GM23338 (cell line): ENCODE data around the gene TPRG1. TPM values are rescaled to one million over a fixed set of nuclear protein-coding genes. Genes with fewer than 3 reads are reported as not detected.

Experiments
- ATAC-seq: fragments of 200-7000 bp; cut with Tn5 transposase; 3 replicates; pipeline ENCODE4 v1.9.1; 2020
- DNase-seq: peaks from one replicate; pipeline ENCODE4 v3.0.0-alpha.2; 2015; ENCODE audit warnings: low spot score
- H2AFZ ChIP-seq: fragments of 200-600 bp; sonication (generic); 2 replicates; pipeline ENCODE4 v1.8.0; 2016; ENCODE audit warnings: antibody characterized with exemption, mild to moderate bottlenecking, moderate library complexity
- H3F3A ChIP-seq: fragments of 200-600 bp; sonication (generic); replicated peaks from 2 replicates; pipeline ENCODE4 v1.8.0; 2017; ENCODE audit warnings: antibody characterized with exemption, mixed run types, low read depth
- H3K27ac ChIP-seq: fragments of 200-600 bp; sonication (generic); 2 replicates; pipeline ENCODE4 v1.6.1; 2016; ENCODE audit warnings: low read depth
- H3K27me3 ChIP-seq: fragments of 200-600 bp; sonication (generic); 2 replicates; pipeline ENCODE4 v1.8.0; 2016; ENCODE audit warnings: mild to moderate bottlenecking, mixed run types, moderate library complexity; ENCODE audit not compliant: insufficient read depth
- H3K36me3 ChIP-seq: fragments of 200-600 bp; sonication (generic); 2 replicates; pipeline ENCODE4 v1.8.0; 2016; ENCODE audit warnings: mild to moderate bottlenecking; ENCODE audit not compliant: insufficient read depth
- H3K4me1 ChIP-seq: fragments of 200-600 bp; sonication (generic); 2 replicates; pipeline ENCODE4 v1.8.0; 2016; ENCODE audit warnings: mild to moderate bottlenecking, moderate library complexity; ENCODE audit not compliant: insufficient read depth
- H3K4me2 ChIP-seq: fragments of 200-600 bp; sonication (generic); 2 replicates; pipeline ENCODE4 v1.7.1; 2017; ENCODE audit warnings: mixed run types
- H3K4me3 ChIP-seq: fragments of 200-600 bp; sonication (generic); 2 replicates; pipeline ENCODE4 v1.6.1; 2016; ENCODE audit warnings: mixed run types
- H3K79me2 ChIP-seq: fragments of 200-600 bp; sonication (generic); replicated peaks from 2 replicates; pipeline ENCODE4 v1.8.0; 2017; ENCODE audit warnings: mild to moderate bottlenecking; ENCODE audit not compliant: insufficient read depth
- H3K9me2 ChIP-seq: fragments of 200-600 bp; sonication (generic); 2 replicates; pipeline ENCODE4 v1.8.0; 2017; ENCODE audit not compliant: insufficient read depth
- H4K20me1 ChIP-seq: fragments of 200-600 bp; sonication (generic); replicated peaks from 2 replicates; pipeline ENCODE4 v1.8.0; 2017; ENCODE audit warnings: mild to moderate bottlenecking; ENCODE audit not compliant: insufficient read depth
- H3K27ac Mint-ChIP-seq: 2 replicates; pipeline ENCODE4 v1.8.0; 2020; ENCODE audit warnings: inconsistent platforms, mild to moderate bottlenecking, moderate library complexity, mixed read lengths
- H3K27me3 Mint-ChIP-seq: 3 replicates; pipeline ENCODE4 v1.8.0; 2022; ENCODE audit warnings: low read depth, mild to moderate bottlenecking, moderate library complexity, mixed read lengths, inconsistent platforms; ENCODE audit not compliant: insufficient read depth, poor library complexity
- H3K36me3 Mint-ChIP-seq: 3 replicates; pipeline ENCODE4 v1.8.0; 2021; ENCODE audit warnings: low read depth, mild to moderate bottlenecking, inconsistent platforms, moderate library complexity, mixed read lengths
- H3K4me1 Mint-ChIP-seq: 3 replicates; pipeline ENCODE4 v1.8.0; 2020; ENCODE audit warnings: mild to moderate bottlenecking, inconsistent platforms, mixed read lengths
- H3K4me3 Mint-ChIP-seq: 3 replicates; pipeline ENCODE4 v1.8.0; 2021; ENCODE audit warnings: moderate library complexity, mild to moderate bottlenecking, inconsistent platforms, mixed read lengths
- H3K9me3 Mint-ChIP-seq: 3 replicates; pipeline ENCODE4 v1.8.0; 2020; ENCODE audit warnings: moderate library complexity, mild to moderate bottlenecking, inconsistent platforms, mixed read lengths
- CREB1 ChIP-seq: fragments of 250-450 bp; sonication (Bioruptor Pico); IDR thresholded peaks from 2 replicates; pipeline ENCODE4 v1.5.0; 2020; ENCODE audit warnings: low read depth, mild to moderate bottlenecking, moderate library complexity
- EZH2 ChIP-seq: fragments of 200-600 bp; sonication (generic); IDR thresholded peaks from one replicate; pipeline ENCODE4 v1.8.0; 2017; ENCODE audit warnings: antibody characterized with exemption, mild to moderate bottlenecking, low read depth; ENCODE audit not compliant: unreplicated experiment
- EZH2phosphoT487 ChIP-seq: fragments of 200-600 bp; sonication (generic); IDR thresholded peaks from one replicate; pipeline ENCODE4 v1.8.1; 2018; ENCODE audit warnings: antibody characterized with exemption; ENCODE audit not compliant: unreplicated experiment
- JUNB ChIP-seq: IDR thresholded peaks from one replicate; pipeline ENCODE4 v1.6.1; 2016; ENCODE audit warnings: antibody characterized with exemption; ENCODE audit not compliant: unreplicated experiment
- NANOG ChIP-seq: IDR thresholded peaks from 2 replicates; pipeline ENCODE4 v1.6.1; 2016; ENCODE audit warnings: antibody characterized with exemption, borderline replicate concordance
- POLR2AphosphoS5 ChIP-seq: IDR thresholded peaks from 2 replicates; pipeline ENCODE4 v1.6.1; 2016; ENCODE audit warnings: antibody characterized with exemption, low read depth
- STAT1 ChIP-seq: IDR thresholded peaks from one replicate; pipeline ENCODE4 v1.6.1; 2016; ENCODE audit warnings: antibody characterized with exemption; ENCODE audit not compliant: unreplicated experiment
- ZNF114 ChIP-seq: fragments of 250-450 bp; sonication (Bioruptor Pico); IDR thresholded peaks from 2 replicates; pipeline ENCODE4 v1.5.0; 2020; ENCODE audit warnings: mild to moderate bottlenecking, moderate library complexity
- ZNF331 ChIP-seq: fragments of 250-450 bp; sonication (Bioruptor Pico); IDR thresholded peaks from 2 replicates; pipeline ENCODE4 v1.5.0; 2020; ENCODE audit warnings: low read depth, mild to moderate bottlenecking, moderate library complexity
- polyA plus RNA-seq: library from polyadenylated mRNA; unstranded; fragments of >200 nt; fragmentation: Nextera tagmentation; extraction: Ambion mirVana; gene quantifications from 2 replicates; pipeline ENCODE4 v1.2.1, GENCODE V29; 2016
- total RNA-seq: library from RNA; depleted of rRNA; stranded (reverse); fragments of >200 nt; shearing (Covaris generic); gene quantifications from 2 replicates; pipeline ENCODE4 v1.2.3, GENCODE V29; 2014
- TF ChIP-seq, protein P1 (sequence below): IDR thresholded peaks from 2 replicates; pipeline ENCODE4 v1.6.1; 2016; ENCODE audit warnings: antibody characterized with exemption
- TF ChIP-seq, protein P2 (sequence below): fragments of 250-450 bp; sonication (Bioruptor Pico); IDR thresholded peaks from 2 replicates; pipeline ENCODE4 v1.5.0; 2020; ENCODE audit warnings: mild to moderate bottlenecking, moderate library complexity
- TF ChIP-seq, protein P3 (sequence below), 2 experiments: fragments of 200-600 bp in 1 of 2; sonication (generic) in 1 of 2; conservative IDR thresholded peaks; 2 replicates each; pipeline versions ENCODE4 v1.5.1 to v1.6.1; 2016 to 2017; ENCODE audit warnings: antibody characterized with exemption in 2 of 2, low read depth in 2 of 2, mild to moderate bottlenecking in 2 of 2, moderate library complexity in 1 of 2

Gene TPRG1
- total and polyA plus RNA-seq, 2 experiments from 2014 or later = 0.74 to 1.7 TPM

DNA sequence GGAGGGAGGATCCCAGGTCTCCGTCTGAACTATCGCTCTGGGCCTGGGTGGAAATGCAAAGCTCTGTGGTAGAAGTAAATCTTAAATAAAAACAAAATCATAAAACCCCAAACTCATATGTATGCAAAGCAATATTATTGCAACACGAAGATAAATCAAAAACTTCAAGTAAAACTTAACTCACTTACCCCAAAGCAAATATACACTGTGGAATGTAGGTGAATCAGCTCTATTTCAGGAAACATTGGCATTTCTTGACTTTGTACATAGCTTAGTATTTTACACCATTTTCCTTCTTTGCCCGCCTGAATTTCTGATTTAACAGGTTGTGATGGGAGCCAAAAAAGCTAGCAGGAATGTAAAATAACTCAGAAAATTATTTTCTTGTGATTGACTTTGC, 126.2 kb downstream of the TPRG1 start:
- Histone ChIP-seq H3K79me2 (no peaks in the 10 kb centered on the region), H4K20me1 (no peaks in the 10 kb centered on the region), H2AFZ (no peak overlapping the region), H3K27ac (no peak overlapping the region), H3K4me1 (peaks cover 6% of the 10 kb centered on the region; the same call in 1 of the 2 replicates), H3K36me3 (no peaks in the 10 kb centered on the region), H3K9me2 (peaks cover 8% of the 10 kb centered on the region), H3K4me2 (no peak overlapping the region), H3F3A (no peaks in the 10 kb centered on the region), H3K27me3 (no peaks in the 10 kb centered on the region), H3K4me3 (no peak overlapping the region)
- Mint-ChIP-seq H3K4me3 (no peak overlapping the region), H3K36me3 (no peaks in the 10 kb centered on the region), H3K27ac (no peak overlapping the region; the same call in 1 of the 2 replicates), H3K27me3 (no peaks in the 10 kb centered on the region), H3K4me1 (peaks cover 9% of the 10 kb centered on the region; the same call in 2 of the 3 replicates), H3K9me3 (no peaks in the 10 kb centered on the region)
- ATAC-seq (no peak), DNase-seq (no peak)
- TF ChIP-seq ZNF331 (CRISPR knock-in tag) = no peak

DNA sequence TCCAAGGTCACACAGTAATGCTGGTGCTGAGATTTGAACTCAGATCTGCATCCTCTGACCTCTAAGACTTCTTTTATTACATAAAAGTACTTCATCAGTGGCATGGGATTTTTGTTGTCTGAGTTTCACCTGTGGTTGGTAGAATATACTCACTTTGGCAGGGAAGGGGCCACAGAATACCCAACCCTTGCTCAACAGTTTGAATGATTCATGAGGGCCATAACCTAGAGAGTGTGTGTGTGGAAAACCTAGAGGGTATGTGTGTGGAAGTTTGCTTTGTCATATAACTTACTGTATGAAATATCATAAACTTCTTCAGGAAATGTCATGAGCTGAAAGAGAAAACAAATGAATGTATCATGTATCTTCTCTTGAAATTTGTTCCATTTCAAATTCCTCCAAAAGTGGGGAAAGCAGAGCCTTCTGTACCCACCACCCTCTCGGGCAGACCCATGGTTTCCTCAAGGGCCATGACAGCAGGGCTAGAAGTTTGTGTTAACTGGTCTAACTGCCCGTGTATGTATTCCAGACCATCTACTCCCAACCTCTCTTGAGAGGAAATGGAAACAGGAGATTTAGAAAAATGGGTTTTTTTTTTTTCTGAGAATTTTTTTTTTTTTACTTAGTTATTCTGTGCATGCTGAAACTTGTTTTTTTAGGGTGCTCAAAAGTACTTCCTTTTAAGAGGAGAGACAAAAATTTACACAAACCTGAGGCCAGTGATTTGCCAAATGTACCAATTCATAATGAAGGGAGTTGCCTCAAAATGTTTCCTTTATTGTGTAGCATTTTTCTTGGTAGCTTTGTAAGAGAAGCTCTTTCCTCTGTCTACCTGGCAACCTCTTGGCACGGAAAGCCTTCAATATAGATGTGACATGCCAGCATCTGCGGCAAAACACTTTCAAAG, 127.0 kb downstream of the TPRG1 start:
- peaks cover 8% of the 10 kb centered on the region for H3K9me2 ChIP-seq
- H3K36me3 ChIP-seq = no peaks in the 10 kb centered on the region
- Mint-ChIP-seq H3K27me3 (no peaks in the 10 kb centered on the region), H3K4me1 (peaks cover 11% of the 10 kb centered on the region), H3K36me3 (no peaks in the 10 kb centered on the region), H3K9me3 (no peaks in the 10 kb centered on the region), H3K4me3 (no peak overlapping the region), H3K27ac (no peak overlapping the region)
- H4K20me1 ChIP-seq = no peaks in the 10 kb centered on the region
- H3K27me3 ChIP-seq = no peaks in the 10 kb centered on the region
- peaks cover 8% of the 10 kb centered on the region; the same call in 1 of the 2 replicates for H3K4me1 ChIP-seq
- H3K4me2 ChIP-seq = no peak overlapping the region
- no peaks in the 10 kb centered on the region for H3F3A ChIP-seq
- no peak overlapping the region for H3K4me3 ChIP-seq
- no peak overlapping the region for H2AFZ ChIP-seq
- H3K79me2 ChIP-seq = no peaks in the 10 kb centered on the region
- no peak for ATAC-seq
- H3K27ac ChIP-seq = no peak overlapping the region
- no peak for DNase-seq
- TF ChIP-seq EZH2phosphoT487 (no peak), JUNB (no peak), POLR2AphosphoS5 (no peak), NANOG (no peak), ZNF114 (CRISPR knock-in tag) (no peak), CREB1 (CRISPR knock-in tag) (no peak), STAT1 (no peak), ZNF331 (CRISPR knock-in tag) (no peak), EZH2 (no peak)
- TF ChIP-seq, protein P1, sequence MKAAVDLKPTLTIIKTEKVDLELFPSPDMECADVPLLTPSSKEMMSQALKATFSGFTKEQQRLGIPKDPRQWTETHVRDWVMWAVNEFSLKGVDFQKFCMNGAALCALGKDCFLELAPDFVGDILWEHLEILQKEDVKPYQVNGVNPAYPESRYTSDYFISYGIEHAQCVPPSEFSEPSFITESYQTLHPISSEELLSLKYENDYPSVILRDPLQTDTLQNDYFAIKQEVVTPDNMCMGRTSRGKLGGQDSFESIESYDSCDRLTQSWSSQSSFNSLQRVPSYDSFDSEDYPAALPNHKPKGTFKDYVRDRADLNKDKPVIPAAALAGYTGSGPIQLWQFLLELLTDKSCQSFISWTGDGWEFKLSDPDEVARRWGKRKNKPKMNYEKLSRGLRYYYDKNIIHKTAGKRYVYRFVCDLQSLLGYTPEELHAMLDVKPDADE = no peak
- TF ChIP-seq, protein P2, sequence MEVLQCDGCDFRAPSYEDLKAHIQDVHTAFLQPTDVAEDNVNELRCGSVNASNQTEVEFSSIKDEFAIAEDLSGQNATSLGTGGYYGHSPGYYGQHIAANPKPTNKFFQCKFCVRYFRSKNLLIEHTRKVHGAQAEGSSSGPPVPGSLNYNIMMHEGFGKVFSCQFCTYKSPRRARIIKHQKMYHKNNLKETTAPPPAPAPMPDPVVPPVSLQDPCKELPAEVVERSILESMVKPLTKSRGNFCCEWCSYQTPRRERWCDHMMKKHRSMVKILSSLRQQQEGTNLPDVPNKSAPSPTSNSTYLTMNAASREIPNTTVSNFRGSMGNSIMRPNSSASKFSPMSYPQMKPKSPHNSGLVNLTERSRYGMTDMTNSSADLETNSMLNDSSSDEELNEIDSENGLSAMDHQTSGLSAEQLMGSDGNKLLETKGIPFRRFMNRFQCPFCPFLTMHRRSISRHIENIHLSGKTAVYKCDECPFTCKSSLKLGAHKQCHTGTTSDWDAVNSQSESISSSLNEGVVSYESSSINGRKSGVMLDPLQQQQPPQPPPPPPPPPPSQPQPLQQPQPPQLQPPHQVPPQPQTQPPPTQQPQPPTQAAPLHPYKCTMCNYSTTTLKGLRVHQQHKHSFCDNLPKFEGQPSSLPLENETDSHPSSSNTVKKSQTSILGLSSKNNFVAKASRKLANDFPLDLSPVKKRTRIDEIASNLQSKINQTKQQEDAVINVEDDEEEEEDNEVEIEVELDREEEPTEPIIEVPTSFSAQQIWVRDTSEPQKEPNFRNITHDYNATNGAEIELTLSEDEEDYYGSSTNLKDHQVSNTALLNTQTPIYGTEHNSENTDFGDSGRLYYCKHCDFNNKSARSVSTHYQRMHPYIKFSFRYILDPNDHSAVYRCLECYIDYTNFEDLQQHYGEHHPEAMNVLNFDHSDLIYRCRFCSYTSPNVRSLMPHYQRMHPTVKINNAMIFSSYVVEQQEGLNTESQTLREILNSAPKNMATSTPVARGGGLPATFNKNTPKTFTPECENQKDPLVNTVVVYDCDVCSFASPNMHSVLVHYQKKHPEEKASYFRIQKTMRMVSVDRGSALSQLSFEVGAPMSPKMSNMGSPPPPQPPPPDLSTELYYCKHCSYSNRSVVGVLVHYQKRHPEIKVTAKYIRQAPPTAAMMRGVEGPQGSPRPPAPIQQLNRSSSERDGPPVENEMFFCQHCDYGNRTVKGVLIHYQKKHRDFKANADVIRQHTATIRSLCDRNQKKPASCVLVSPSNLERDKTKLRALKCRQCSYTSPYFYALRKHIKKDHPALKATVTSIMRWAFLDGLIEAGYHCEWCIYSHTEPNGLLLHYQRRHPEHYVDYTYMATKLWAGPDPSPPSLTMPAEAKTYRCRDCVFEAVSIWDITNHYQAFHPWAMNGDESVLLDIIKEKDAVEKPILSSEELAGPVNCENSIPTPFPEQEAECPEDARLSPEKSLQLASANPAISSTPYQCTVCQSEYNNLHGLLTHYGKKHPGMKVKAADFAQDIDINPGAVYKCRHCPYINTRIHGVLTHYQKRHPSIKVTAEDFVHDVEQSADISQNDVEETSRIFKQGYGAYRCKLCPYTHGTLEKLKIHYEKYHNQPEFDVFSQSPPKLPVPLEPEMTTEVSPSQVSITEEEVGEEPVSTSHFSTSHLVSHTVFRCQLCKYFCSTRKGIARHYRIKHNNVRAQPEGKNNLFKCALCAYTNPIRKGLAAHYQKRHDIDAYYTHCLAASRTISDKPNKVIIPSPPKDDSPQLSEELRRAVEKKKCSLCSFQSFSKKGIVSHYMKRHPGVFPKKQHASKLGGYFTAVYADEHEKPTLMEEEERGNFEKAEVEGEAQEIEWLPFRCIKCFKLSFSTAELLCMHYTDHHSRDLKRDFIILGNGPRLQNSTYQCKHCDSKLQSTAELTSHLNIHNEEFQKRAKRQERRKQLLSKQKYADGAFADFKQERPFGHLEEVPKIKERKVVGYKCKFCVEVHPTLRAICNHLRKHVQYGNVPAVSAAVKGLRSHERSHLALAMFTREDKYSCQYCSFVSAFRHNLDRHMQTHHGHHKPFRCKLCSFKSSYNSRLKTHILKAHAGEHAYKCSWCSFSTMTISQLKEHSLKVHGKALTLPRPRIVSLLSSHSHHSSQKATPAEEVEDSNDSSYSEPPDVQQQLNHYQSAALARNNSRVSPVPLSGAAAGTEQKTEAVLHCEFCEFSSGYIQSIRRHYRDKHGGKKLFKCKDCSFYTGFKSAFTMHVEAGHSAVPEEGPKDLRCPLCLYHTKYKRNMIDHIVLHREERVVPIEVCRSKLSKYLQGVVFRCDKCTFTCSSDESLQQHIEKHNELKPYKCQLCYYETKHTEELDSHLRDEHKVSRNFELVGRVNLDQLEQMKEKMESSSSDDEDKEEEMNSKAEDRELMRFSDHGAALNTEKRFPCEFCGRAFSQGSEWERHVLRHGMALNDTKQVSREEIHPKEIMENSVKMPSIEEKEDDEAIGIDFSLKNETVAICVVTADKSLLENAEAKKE (CRISPR knock-in tag) = no peak
- TF ChIP-seq, protein P3, sequence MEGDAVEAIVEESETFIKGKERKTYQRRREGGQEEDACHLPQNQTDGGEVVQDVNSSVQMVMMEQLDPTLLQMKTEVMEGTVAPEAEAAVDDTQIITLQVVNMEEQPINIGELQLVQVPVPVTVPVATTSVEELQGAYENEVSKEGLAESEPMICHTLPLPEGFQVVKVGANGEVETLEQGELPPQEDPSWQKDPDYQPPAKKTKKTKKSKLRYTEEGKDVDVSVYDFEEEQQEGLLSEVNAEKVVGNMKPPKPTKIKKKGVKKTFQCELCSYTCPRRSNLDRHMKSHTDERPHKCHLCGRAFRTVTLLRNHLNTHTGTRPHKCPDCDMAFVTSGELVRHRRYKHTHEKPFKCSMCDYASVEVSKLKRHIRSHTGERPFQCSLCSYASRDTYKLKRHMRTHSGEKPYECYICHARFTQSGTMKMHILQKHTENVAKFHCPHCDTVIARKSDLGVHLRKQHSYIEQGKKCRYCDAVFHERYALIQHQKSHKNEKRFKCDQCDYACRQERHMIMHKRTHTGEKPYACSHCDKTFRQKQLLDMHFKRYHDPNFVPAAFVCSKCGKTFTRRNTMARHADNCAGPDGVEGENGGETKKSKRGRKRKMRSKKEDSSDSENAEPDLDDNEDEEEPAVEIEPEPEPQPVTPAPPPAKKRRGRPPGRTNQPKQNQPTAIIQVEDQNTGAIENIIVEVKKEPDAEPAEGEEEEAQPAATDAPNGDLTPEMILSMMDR (conservative IDR thresholded peaks at IDR 0.05; ENCODE audit: low read depth in 2 of 2) = no peak
